Keratinocyte (primary cell): ENCODE measurements around the gene C10orf71. TPM values are rescaled to one million over a fixed set of nuclear protein-coding genes. Genes with fewer than 3 reads are reported as not detected.

Source experiments
- DNase-seq: peaks from one replicate; pipeline ENCODE4 v3.0.0-alpha.2; 2011; ENCODE audit warnings: low read depth, missing footprints, low spot score
- FAIRE-seq: peaks from 2 replicates; lab custom pipeline; 2011; peaks lifted over from hg19 to GRCh38; lab: Jason Lieb, UNC
- H2AFZ ChIP-seq: 2 replicates; pipeline ENCODE4 v1.6.0; 2012; ENCODE audit warnings: low read length, control low read depth, inconsistent platforms; ENCODE audit not compliant: control insufficient read depth
- H3K27ac ChIP-seq: 2 replicates; pipeline ENCODE4 v1.5.1; 2011; ENCODE audit warnings: low read length; ENCODE audit not compliant: control insufficient read depth, insufficient read depth
- H3K27me3 ChIP-seq: 3 replicates; pipeline ENCODE4 v1.6.0; 2011; ENCODE audit warnings: low read length; ENCODE audit not compliant: control insufficient read depth, insufficient read depth; ENCODE audit errors: extremely low read depth
- H3K36me3 ChIP-seq, 2 experiments: 2 replicates in 1 of 2; 3 replicates in 1 of 2; pipeline ENCODE4 v1.5.1; 2011; ENCODE audit warnings: low read length in 2 of 2, mild to moderate bottlenecking in 1 of 2; ENCODE audit not compliant: control insufficient read depth in 2 of 2, insufficient read depth in 2 of 2; ENCODE audit errors: extremely low read depth in 1 of 2
- H3K4me1 ChIP-seq: 3 replicates; pipeline ENCODE4 v1.5.1; 2011; ENCODE audit warnings: low read length; ENCODE audit not compliant: control insufficient read depth, insufficient read depth; ENCODE audit errors: extremely low read depth
- H3K4me2 ChIP-seq: 3 replicates; pipeline ENCODE4 v1.6.0; 2011; ENCODE audit warnings: low read depth, low read length; ENCODE audit not compliant: control insufficient read depth, insufficient read depth; ENCODE audit errors: extremely low read depth
- H3K4me3 ChIP-seq, 3 experiments: fragments of 200-600 bp in 1 of 3; sonication (generic) in 1 of 3; 2 replicates in 2 of 3; 3 replicates in 1 of 3; pipeline ENCODE4 v1.5.1; 2011 to 2016; ENCODE audit warnings: low read length in 3 of 3, mild to moderate bottlenecking in 3 of 3, control low read depth in 2 of 3, inconsistent platforms in 1 of 3, low read depth in 1 of 3, mixed read lengths in 1 of 3, mixed run types in 1 of 3, moderate library complexity in 1 of 3; ENCODE audit not compliant: control insufficient read depth in 2 of 3, insufficient read depth in 2 of 3; ENCODE audit errors: extremely low read depth in 1 of 3
- H3K79me2 ChIP-seq: 2 replicates; pipeline ENCODE4 v1.6.0; 2012; ENCODE audit warnings: low read length; ENCODE audit not compliant: control insufficient read depth, insufficient read depth
- H3K9ac ChIP-seq: 3 replicates; pipeline ENCODE4 v1.6.0; 2011; ENCODE audit warnings: low read length; ENCODE audit not compliant: control insufficient read depth, insufficient read depth; ENCODE audit errors: extremely low read depth
- H3K9me1 ChIP-seq: 3 replicates; pipeline ENCODE4 v1.6.0; 2011; ENCODE audit warnings: low read length; ENCODE audit not compliant: control insufficient read depth, insufficient read depth; ENCODE audit errors: extremely low read depth
- H3K9me3 ChIP-seq: 2 replicates; pipeline ENCODE4 v1.5.1; 2012; ENCODE audit warnings: low read depth, low read length; ENCODE audit not compliant: control insufficient read depth
- H4K20me1 ChIP-seq: 3 replicates; pipeline ENCODE4 v1.6.0; 2011; ENCODE audit warnings: low read length; ENCODE audit not compliant: control insufficient read depth, insufficient read depth; ENCODE audit errors: extremely low read depth
- EZH2 ChIP-seq: IDR thresholded peaks from one replicate; pipeline ENCODE4 v1.6.1; 2012; ENCODE audit warnings: inconsistent platforms, mild to moderate bottlenecking, low read length, moderate library complexity
- dilution Hi-C: fragments of 300-500 bp; cut with MboI; formaldehyde crosslinking; loops from one replicate; pipeline ENCODE4 v1.7.0; 2020; ENCODE audit warnings: low sequenced_read_pairs; ENCODE audit not compliant: extremely low pct_ligation_motif_present
- polyA plus RNA-seq, 5 experiments: library from polyadenylated mRNA; depleted of rRNA in 3 of 5; stranded (reverse) in 3 of 5; stranded (forward) in 1 of 5; unstranded in 1 of 5; fragments of >200 nt; gene quantifications; 1 replicate in 1 of 5; 2 replicates in 3 of 5; 3 replicates in 1 of 5; pipeline versions ENCODE4 v1.2.1 to v1.2.3, GENCODE V29; 2011 to 2012; ENCODE audit warnings: missing spikeins in 2 of 5, low read depth in 1 of 5, low replicate concordance in 1 of 5
- TF ChIP-seq, protein P1 (sequence below), 3 experiments: IDR thresholded peaks in 1 of 3; conservative IDR thresholded peaks in 1 of 3; optimal IDR thresholded peaks in 1 of 3; 2 replicates in 2 of 3; 3 replicates in 1 of 3; pipeline versions ENCODE3 to v1.5.1; 2011; ENCODE audit warnings: low read length in 3 of 3, mild to moderate bottlenecking in 3 of 3, moderate library complexity in 2 of 3, control low read depth in 1 of 3, inconsistent platforms in 1 of 3; ENCODE audit not compliant: insufficient read depth in 2 of 3; ENCODE audit errors: extremely low read depth in 1 of 3

C10orf71 gene
- polyA plus RNA-seq, 1 donor (not counting 4 experiments of a cell fraction or from before 2014, with no cell fraction given), result not detected

DNA sequence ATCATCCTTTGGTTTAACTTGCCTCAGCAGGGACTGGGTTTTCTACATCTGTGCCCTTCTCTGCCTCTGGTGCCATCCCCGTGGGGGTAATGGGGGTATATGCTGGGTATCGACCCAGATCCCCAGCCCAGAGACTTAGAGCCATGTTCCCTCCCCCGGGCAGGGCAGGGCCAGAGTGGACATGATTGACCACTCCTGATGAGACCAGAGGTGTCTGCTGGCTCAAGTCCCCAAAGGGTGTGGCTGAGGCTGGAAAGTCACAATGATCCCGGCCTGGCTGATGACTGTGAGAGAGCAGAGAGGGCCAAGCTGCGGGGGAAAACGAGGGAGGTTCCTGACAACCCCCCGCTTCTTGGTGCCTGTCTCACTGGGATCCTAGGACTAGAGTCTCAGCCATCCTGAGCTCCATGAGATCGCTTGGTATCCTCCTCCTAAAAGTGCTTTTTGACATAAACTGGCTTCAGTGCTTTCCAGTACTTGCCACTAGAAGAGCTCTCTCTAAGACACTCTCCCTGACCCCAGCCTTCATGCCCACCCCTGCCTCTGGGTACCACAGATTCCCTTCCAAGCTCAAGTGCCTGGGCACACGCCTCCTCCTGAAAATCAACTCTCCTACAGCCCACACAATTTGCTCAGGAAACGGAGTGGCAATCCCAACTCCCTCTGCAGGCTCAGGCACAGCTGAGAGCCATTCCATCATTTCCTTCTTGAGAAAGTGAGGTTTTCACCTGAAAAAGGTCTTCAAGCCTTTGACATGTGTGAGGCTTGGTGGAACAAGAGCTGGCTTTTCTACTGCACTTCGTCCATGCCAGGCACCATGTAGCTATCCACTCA lies 63.0 kb downstream of the C10orf71 start:
- Histone ChIP-seq H4K20me1 (no peaks in the 10 kb centered on the region), H3K36me3 (no peaks in the 10 kb centered on the region), H3K9ac (no peak overlapping the region), H3K4me1 (peaks cover 5% of the 10 kb centered on the region), H3K9me1 (no peaks in the 10 kb centered on the region), H3K4me3 (no peak overlapping the region), H3K27ac (no peak overlapping the region), H3K27me3 (no peaks in the 10 kb centered on the region), H3K9me3 (no peaks in the 10 kb centered on the region), H3K79me2 (no peaks in the 10 kb centered on the region), H2AFZ (no peak overlapping the region), H3K4me2 (no peak overlapping the region)
- FAIRE-seq (no peak), DNase-seq (no peak)
- dilution Hi-C loops, result no loop called here
- TF ChIP-seq, protein P1, sequence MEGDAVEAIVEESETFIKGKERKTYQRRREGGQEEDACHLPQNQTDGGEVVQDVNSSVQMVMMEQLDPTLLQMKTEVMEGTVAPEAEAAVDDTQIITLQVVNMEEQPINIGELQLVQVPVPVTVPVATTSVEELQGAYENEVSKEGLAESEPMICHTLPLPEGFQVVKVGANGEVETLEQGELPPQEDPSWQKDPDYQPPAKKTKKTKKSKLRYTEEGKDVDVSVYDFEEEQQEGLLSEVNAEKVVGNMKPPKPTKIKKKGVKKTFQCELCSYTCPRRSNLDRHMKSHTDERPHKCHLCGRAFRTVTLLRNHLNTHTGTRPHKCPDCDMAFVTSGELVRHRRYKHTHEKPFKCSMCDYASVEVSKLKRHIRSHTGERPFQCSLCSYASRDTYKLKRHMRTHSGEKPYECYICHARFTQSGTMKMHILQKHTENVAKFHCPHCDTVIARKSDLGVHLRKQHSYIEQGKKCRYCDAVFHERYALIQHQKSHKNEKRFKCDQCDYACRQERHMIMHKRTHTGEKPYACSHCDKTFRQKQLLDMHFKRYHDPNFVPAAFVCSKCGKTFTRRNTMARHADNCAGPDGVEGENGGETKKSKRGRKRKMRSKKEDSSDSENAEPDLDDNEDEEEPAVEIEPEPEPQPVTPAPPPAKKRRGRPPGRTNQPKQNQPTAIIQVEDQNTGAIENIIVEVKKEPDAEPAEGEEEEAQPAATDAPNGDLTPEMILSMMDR (optimal IDR thresholded peaks at IDR 0.05 in 1 of 3, IDR thresholded peaks at IDR 0.05 in 1 of 3, conservative IDR thresholded peaks at IDR 0.05 in 1 of 3; ENCODE audit: extremely low read depth in 1 of 3, insufficient read depth in 2 of 3, low read length in 3 of 3), result no peak
- no peak for TF ChIP-seq EZH2

- dilution Hi-C loops, result no loop called here
- Histone ChIP-seq H3K4me2 (no peak overlapping the region), H3K9me1 (no peaks in the 10 kb centered on the region), H3K4me1 (peaks cover 5% of the 10 kb centered on the region), H3K27me3 (no peaks in the 10 kb centered on the region), H3K4me3 (no peak overlapping the region), H2AFZ (no peak overlapping the region), H3K27ac (no peak overlapping the region), H3K9ac (no peak overlapping the region), H4K20me1 (no peaks in the 10 kb centered on the region), H3K36me3 (no peaks in the 10 kb centered on the region), H3K9me3 (no peaks in the 10 kb centered on the region), H3K79me2 (no peaks in the 10 kb centered on the region)
- TF ChIP-seq, protein P1 (optimal IDR thresholded peaks at IDR 0.05 in 1 of 3, IDR thresholded peaks at IDR 0.05 in 1 of 3, conservative IDR thresholded peaks at IDR 0.05 in 1 of 3; ENCODE audit: extremely low read depth in 1 of 3, insufficient read depth in 2 of 3, low read length in 3 of 3), result no peak
- no peak for TF ChIP-seq EZH2
- DNase-seq, result no peak
- no peak for FAIRE-seq
Observed at GRCh38 chr10:49362596-49363260, 63.8 kb downstream of the C10orf71 start.
